GM19023 (cell line): Measurements from ENCODE around the gene RB1.
A peak's percentile ranks its signal among the peaks of the same experiment; 100 is the strongest.
"Not testable (repeated sequence)": the region's sequence is repeated elsewhere in the genome, so short reads cannot be mapped to it uniquely, and the experiment has no call there.

ENCODE experiments used
- ATAC-seq: cut with Tn5 transposase; IDR thresholded peaks from one replicate; pipeline ENCODE4 v1.9.1; 2021; ENCODE audit warnings: mild to moderate bottlenecking, moderate library complexity; ENCODE audit not compliant: unreplicated experiment

The RB1 gene

GRCh38 chr13:48448285-48448958, 144.9 kb downstream of the RB1 start:
- ATAC-seq = no peak

- ATAC-seq = no peak
These were observed 145.5 kb downstream of the RB1 start for GRCh38 chr13:48448959-48449614.

- ATAC-seq = no peak
These were observed 146.1 kb downstream of the RB1 start for GRCh38 chr13:48449656-48450055.

GRCh38 chr13:48451196-48451595, 147.6 kb downstream of the RB1 start:
- not testable (repeated sequence) for ATAC-seq

- ATAC-seq = no peak
These were observed 153.0 kb downstream of the RB1 start for GRCh38 chr13:48456546-48456945.

- ATAC-seq = no peak
These were observed 154.2 kb downstream of the RB1 start for GRCh38 chr13:48457578-48458242.

GRCh38 chr13:48475230-48475629, 171.7 kb downstream of the RB1 start:
- ATAC-seq = no peak

GRCh38 chr13:48476215-48476614, 172.7 kb downstream of the RB1 start:
- no peak for ATAC-seq

GRCh38 chr13:48476686-48477085, 173.1 kb downstream of the RB1 start:
- ATAC-seq = no peak

GRCh38 chr13:48477191-48477855, 173.8 kb downstream of the RB1 start:
- ATAC-seq = no peak

GRCh38 chr13:48478391-48478790, 174.8 kb downstream of the RB1 start:
- ATAC-seq = no peak

- ATAC-seq = no peak
These were observed 180.0 kb downstream of the RB1 start for GRCh38 chr13:48483575-48483974.

- no peak for ATAC-seq
These were observed 181.9 kb downstream of the RB1 start for GRCh38 chr13:48485432-48485831.

- no peak for ATAC-seq
These were observed 182.8 kb downstream of the RB1 start for GRCh38 chr13:48486362-48486761.

GRCh38 chr13:48486836-48487235, 183.3 kb downstream of the RB1 start:
- ATAC-seq = no peak

- ATAC-seq = no peak
These were observed 184.4 kb downstream of the RB1 start for GRCh38 chr13:48487968-48488367.

GRCh38 chr13:48488995-48489394, 185.4 kb downstream of the RB1 start:
- no peak for ATAC-seq

- ATAC-seq = no peak
These were observed 186.1 kb downstream of the RB1 start for GRCh38 chr13:48489666-48490065.

- ATAC-seq = no peak
These were observed 186.7 kb downstream of the RB1 start for GRCh38 chr13:48490241-48490640.

GRCh38 chr13:48491423-48492095, 188.0 kb downstream of the RB1 start:
- no peak for ATAC-seq

- peak; percentile 62 for ATAC-seq
These were observed 188.5 kb downstream of the RB1 start for GRCh38 chr13:48492096-48492440.
